ENCODE measurements around the gene ABHD12B. TPM values are rescaled to one million over a fixed set of nuclear protein-coding genes. Genes with fewer than 3 reads are reported as not detected.

The ABHD12B gene
- total and polyA plus RNA-seq, 2 of the 13 experiments (the other 11 are each of a cell fraction or from before 2014, with no cell fraction given): not detected

DNA sequence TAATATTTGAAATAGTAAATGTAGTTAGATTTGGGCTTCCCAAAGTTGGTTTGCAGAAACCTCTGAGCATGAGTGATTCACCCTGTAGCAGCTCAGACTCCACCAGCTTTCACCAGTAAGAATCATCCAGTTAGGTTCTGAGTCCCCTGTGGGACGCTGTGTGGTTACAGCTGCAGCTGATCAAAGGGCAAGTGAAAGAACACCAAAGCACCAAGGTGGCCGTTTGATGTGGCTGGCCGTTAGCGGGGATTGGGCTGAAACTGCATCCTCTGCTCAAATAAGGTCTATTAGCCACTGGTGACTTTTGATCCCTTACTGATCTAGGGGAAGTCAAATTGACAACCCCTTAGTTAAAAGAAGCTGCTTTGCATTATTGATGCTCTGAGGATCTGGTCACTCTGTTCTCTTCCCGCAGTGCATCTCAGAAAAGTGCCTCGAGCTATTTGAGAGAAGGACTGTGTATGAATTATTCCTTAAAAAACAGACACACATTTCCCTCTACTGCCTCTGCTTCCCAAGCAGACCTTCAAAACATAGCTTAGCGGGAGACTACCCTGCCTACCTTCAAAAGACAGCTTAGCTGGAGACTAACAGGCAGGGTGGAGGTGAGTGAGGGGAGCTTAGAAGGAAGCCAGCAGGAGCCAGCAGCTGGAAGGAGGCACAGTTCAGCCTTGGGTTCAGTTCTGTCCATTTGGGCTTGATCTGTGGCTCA, 3.7 kb downstream of the ABHD12B start (continued):
- TF ChIP-seq NR2F6 (IDR thresholded peaks at IDR 0.05) (peak; percentile 56; the same call in 1 of the 2 replicates), NR2F6 (CRISPR knock-in tag; IDR thresholded peaks at IDR 0.05) (peak; percentile 87), SMAD3 (CRISPR knock-in tag; IDR thresholded peaks at IDR 0.05) (no peak), ZNF225 (CRISPR knock-in tag; IDR thresholded peaks at IDR 0.05) (no peak), ZNF296 (CRISPR knock-in tag; conservative IDR thresholded peaks at IDR 0.05) (no peak), ZNF652 (CRISPR knock-in tag; IDR thresholded peaks at IDR 0.05; ENCODE audit: borderline replicate concordance, low read depth) (no peak), YEATS4 (CRISPR knock-in tag; IDR thresholded peaks at IDR 0.05; ENCODE audit: borderline replicate concordance) (no peak), RAD21 (CRISPR knock-in tag; IDR thresholded peaks at IDR 0.05) (no peak), SNRNP70 (IDR thresholded peaks at IDR 0.05; ENCODE audit: low read depth, low read length) (no peak), ISX (CRISPR knock-in tag; conservative IDR thresholded peaks at IDR 0.05) (no peak), ZNF703 (CRISPR knock-in tag; IDR thresholded peaks at IDR 0.05; ENCODE audit: borderline replicate concordance) (no peak), HOXA7 (CRISPR knock-in tag; IDR thresholded peaks at IDR 0.05) (no peak), ZNF746 (CRISPR knock-in tag; IDR thresholded peaks at IDR 0.05) (no peak), SUZ12 (IDR thresholded peaks at IDR 0.05; ENCODE audit: low read depth, low read length) (no peak), ZXDC (CRISPR knock-in tag; IDR thresholded peaks at IDR 0.05) (no peak), ZNF776 (CRISPR knock-in tag; IDR thresholded peaks at IDR 0.05) (no peak), KLF12 (CRISPR knock-in tag; IDR thresholded peaks at IDR 0.05; ENCODE audit: borderline replicate concordance) (no peak), RXRB (CRISPR knock-in tag; IDR thresholded peaks at IDR 0.05; ENCODE audit: borderline replicate concordance) (peak; percentile 49; the same call in 1 of the 2 replicates), SKI (IDR thresholded peaks at IDR 0.05; ENCODE audit: partially characterized antibody) (peak; percentile 18), GMEB2 (CRISPR knock-in tag; IDR thresholded peaks at IDR 0.05; ENCODE audit: low read depth) (no peak), MZF1 (CRISPR knock-in tag; IDR thresholded peaks at IDR 0.05; ENCODE audit: borderline replicate concordance) (no peak; the same call in 1 of the 2 replicates), ZNF12 (CRISPR knock-in tag; IDR thresholded peaks at IDR 0.05) (no peak)
- TF ChIP-seq, protein P1, sequence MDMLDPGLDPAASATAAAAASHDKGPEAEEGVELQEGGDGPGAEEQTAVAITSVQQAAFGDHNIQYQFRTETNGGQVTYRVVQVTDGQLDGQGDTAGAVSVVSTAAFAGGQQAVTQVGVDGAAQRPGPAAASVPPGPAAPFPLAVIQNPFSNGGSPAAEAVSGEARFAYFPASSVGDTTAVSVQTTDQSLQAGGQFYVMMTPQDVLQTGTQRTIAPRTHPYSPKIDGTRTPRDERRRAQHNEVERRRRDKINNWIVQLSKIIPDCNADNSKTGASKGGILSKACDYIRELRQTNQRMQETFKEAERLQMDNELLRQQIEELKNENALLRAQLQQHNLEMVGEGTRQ (IDR thresholded peaks at IDR 0.05; ENCODE audit: low read depth, low read length): no peak
- TF ChIP-seq, protein P1 (CRISPR knock-in tag; IDR thresholded peaks at IDR 0.05; ENCODE audit: borderline replicate concordance): no peak
